HG03565 (cell line): Measurements from ENCODE around the gene ERICH6.

Experiments used
- ATAC-seq: cut with Tn5 transposase; IDR thresholded peaks from one replicate; pipeline ENCODE4 v1.9.1; 2021; ENCODE audit warnings: mild to moderate bottlenecking, moderate library complexity; ENCODE audit not compliant: unreplicated experiment

ERICH6 gene

GRCh38 chr3:150736903-150737832 lies 33.4 kb upstream of the ERICH6 start:
- no peak for ATAC-seq

GRCh38 chr3:150736316-150736719 lies 32.6 kb upstream of the ERICH6 start:
- no peak for ATAC-seq

DNA sequence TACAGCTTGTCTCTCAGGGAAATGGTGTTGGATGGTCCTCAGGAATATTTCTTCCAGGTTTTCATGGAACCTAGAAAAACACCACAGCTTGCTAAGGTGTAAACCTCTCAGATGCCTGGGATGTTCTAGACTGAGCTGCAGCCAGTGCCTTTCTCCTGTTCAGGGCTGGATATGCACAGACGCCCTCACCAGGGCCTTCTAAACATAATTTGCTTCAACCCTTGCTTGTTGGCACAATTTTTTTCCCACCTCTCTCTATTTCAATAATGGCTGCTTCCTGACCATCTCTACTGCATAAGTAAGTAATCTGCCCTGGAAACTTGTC lies 31.0 kb upstream of the ERICH6 start:
- ATAC-seq = no peak

- ATAC-seq = no peak
Measured at GRCh38 chr3:150733936-150734794, 30.4 kb upstream of the ERICH6 start.

DNA sequence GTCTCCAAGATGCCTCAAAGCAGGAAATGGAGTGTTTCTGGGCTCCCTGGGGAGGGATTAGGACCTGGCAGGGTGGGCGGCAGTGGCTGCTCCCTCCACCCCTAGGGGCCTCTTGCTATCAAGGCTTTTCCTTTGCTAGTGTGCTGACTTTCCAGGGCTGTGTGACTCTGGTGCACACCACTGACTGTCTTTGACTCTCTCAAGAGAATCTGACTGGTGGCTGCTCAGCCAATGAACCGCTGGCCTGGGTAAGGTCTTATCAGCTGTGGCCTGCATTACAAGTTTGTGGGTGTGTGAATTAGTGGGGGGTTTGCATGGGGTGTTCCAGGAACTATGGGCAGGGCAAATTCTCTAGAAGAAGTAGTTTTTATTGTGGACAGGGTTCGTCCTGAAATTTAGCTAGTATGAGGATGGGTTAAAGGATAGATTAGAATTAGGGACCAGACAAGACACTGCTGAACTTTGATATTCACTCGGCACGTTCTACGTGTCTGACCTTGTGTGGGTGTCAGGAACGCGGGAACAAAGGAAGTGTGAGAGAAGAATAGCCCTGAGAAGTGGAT lies 29.7 kb upstream of the ERICH6 start:
- no peak for ATAC-seq

DNA sequence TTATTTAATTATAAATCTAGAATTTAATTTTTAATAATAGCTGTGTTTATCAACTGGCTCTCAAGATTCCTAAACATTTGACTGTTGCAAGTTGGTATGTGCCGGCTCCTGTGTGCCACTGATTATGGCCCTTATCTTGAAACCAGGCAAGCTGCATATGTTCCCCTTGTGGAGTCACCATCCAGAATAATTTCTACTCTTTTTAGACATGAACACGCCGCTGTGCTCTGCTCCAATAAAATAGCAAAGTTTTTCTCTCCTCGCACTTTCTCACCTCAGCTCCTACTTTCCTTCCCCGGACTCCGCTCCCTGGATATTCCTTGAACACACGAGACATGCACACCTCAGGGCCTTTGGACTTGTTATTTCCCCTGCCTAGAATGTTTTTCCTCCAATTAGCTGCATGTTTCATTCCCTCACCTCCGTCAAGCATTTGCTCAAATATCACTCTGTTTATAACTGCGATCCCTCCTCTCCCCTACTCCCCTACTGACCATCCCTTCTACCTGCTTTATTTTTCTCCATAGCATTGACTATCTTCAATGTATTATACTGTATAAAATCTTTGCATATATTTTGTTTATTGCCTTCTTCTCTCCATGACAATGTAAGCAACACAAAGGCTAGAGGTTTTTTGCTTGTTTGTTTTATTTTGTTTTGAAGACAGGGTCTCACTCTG lies 26.1 kb upstream of the ERICH6 start:
- no peak for ATAC-seq

- ATAC-seq = no peak
Measured at GRCh38 chr3:150727653-150728502, 24.2 kb upstream of the ERICH6 start.

DNA sequence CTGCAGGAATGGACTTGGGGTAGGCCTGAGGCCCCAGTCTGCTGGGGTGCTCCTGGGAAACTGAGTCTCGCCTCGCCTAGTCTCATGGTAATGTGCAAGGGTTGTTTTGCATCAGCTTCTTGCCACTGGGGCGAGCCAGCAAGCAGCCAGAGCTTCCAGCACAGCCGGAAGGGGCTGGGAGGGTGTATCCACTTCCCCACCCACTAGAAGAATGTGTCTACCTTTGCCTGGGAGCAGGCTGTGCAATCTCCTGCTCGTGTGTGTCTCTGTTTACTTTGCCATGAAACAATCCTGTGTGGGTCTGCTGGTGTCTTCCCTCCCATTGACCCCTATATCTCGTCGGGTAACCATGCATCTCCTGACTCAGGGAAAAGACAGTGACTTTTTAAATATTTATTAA lies 21.8 kb upstream of the ERICH6 start:
- no peak for ATAC-seq

- ATAC-seq = no peak
Measured at GRCh38 chr3:150723946-150724345, 20.2 kb upstream of the ERICH6 start.

DNA sequence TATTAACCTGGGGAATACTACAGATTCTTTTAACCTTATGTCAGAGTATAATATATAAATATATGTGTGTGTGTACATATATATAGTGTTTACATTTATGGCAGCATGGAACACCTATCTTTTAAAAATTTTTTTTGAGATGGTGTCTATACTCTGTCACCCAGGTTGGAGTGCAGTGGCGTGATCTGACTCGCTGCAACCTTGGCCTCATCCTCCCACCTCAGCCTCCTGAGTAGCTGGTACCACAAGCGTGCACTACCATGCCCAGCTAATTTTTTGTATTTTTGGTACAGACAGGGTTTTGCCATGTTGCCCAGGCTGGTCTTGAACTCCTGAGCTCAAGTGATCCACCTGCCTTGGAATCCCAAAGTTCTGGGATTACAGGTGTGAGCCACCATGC lies 18.5 kb upstream of the ERICH6 start:
- no peak for ATAC-seq

- ATAC-seq = peak; percentile 83
Measured at GRCh38 chr3:150721285-150722130, 17.8 kb upstream of the ERICH6 start.

DNA sequence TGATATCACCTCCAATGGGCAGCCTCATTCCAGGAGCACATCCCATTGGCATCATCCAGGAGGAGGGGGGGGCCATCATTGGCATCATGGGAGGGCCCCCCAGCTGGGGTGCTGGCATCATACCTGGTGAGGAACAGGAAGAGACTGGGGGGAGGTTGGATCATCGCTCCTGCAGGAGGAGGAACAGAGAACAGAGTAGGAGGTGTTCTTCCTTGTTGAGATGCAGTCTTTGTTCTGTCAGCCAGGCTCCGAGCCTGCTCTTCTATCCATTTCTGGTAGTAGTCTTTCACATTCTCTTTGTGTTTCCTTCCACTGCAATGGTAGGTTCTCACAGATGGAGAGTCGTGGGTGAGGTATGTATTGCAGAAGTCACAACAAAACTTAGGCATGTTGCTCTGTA lies 16.7 kb upstream of the ERICH6 start:
- no peak for ATAC-seq

GRCh38 chr3:150710097-150710496 lies 6.4 kb upstream of the ERICH6 start:
- no peak for ATAC-seq

- ATAC-seq = peak; percentile 4
Measured at GRCh38 chr3:150703299-150703755, 393 bp downstream of the ERICH6 start.

GRCh38 chr3:150699068-150699639 lies 4.6 kb downstream of the ERICH6 start:
- ATAC-seq = no peak

- ATAC-seq = no peak
Measured at GRCh38 chr3:150697646-150698045, 6.1 kb downstream of the ERICH6 start.

GRCh38 chr3:150691414-150692040 lies 12.2 kb downstream of the ERICH6 start:
- no peak for ATAC-seq

- no peak for ATAC-seq
Measured at GRCh38 chr3:150687613-150688012, 16.1 kb downstream of the ERICH6 start.
